C1 segment of cervical spinal cord (tissue), 14 donors: ENCODE measurements around the gene CACNA2D4.
A peak's percentile ranks its signal among the peaks of the same experiment; 100 is the strongest.

Experiments
- DNase-seq, 14 donors: peaks; one replicate each; lab custom pipeline; 2025; lab: John Stamatoyannopoulos, UW

Gene CACNA2D4

DNA sequence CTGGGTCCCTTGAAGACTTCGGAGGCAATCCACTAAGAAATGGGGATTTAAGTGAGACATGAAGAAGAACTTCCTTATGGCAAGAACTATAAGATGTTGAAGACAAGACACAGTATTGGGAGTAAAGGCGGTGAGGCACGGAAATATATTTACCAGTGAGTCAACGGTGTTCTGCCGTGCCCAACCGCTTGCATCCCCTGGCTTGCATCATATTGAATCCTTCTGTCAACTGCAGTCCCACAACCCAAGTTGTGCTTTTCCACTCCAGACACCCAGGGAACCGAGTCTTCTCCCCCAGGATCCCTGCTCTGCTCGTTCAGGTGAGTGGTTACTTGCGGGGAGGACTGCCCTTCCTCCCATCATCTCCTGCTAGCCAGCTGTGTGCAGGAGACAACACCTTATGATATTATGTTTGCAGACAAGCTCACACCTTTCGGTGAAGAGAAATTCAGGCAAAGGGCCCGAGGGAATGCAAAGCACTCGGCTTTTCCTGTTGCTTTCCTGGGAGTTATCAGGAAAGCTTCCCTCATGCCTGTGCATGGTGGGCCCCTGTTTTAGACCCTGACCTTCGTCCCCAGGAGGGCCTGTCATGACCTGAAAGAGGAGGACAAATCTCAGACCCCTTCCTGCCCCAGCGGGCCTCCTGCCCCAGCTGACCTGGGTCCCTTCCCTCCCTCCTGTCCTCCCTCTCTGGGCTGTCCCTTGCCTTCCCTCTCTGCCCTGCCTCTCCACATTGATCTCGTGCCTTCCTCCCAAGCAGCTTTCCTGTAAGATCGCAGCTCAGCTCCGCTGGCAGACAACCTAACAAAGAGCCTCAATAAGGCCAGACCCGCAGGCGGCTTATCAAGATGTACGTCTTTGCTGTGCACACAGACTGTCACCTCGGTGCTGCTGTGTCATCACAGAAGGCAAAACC, 102.4 kb downstream of the CACNA2D4 start:
- no peak for DNase-seq

DNA sequence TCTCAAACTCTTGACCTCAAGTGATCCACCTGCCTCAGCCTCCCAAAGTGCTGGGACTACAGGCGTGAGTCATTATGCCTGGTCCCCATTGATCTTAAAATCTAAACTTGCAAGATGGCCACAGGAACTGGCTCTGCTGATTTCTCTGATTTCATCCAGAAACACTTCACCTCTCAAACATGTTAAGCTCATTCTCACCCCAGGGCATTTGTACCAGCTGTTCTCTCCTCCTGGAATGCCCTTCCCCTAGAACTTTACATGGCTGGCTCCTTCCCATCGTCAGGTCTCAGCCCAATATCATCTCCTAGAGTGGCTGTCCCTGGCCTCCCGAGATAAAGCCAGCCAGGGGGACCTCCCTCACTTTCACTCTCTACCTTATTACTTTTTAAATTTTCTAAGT, 103.3 kb downstream of the CACNA2D4 start:
- no peak for DNase-seq

DNA sequence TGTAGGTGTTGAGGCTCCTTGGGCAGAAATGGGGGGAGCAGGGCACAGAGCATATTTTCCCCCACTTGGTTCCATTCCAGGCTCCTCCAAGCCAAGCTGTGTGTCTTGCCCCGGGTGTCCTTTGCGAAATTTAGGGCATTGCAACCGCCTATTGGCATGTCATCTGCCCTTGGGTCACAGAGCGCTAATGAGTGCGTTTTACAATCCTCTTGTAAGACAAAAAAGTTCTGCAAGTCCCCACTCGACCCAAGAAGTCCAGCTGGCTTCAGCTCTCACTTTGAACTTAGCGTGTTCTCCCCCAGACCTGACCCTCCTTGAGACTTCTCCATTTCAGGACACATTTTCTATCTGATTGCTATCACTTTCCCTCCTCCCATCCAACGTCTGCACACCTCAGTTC, 104.2 kb downstream of the CACNA2D4 start:
- no peak for DNase-seq

DNA sequence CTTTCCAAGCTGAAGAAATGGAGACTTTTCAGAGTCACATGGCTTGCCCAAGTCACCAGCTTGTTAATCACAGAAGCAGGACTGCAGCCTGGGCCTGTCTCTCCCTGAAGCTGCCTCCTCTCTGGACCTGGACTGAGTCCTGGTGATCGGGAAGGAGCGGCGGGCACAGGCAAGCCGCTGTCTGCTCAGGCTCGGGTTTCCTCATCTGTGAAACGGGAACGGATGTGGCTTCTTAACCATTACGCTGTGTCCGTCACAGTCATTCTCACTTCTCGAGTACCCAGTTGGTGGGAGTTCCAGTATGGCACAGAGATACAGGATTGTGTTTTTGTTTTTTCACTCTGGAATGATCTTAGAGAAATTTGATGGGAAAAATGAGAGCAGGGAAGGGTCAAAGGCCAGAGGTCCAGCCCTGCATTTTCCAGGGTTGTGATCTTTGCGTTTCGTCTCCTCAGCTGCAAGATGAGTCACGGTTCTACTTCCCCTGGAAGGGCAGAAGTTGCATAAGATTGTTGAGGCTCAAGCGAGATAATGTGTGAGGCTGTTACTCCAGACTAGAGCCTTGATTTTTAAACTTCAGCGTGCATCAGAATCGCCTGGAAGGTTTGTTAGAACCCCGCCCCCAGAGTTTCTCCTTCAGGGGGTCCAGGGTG, 105.7 kb downstream of the CACNA2D4 start:
- peak in 6 of 14 donors; percentile 15 to 59 (median 34) for DNase-seq

DNA sequence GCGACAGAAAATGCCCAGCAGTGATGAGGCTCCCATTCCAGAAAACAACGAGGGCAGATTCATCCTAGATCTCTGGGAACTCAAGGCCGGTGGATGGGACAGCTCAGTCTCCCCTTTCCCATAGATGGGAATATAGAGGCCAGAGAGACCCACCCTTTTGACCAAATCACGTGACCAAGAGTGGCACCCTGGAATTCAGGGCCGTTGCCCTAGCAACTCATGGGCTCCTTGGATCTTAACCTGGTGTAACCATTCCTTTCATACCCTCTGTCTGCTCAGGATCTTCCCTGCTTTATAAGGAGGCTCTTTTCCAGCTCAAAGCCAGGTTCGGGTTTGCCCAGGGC, 106.5 kb downstream of the CACNA2D4 start:
- DNase-seq, result no peak

DNA sequence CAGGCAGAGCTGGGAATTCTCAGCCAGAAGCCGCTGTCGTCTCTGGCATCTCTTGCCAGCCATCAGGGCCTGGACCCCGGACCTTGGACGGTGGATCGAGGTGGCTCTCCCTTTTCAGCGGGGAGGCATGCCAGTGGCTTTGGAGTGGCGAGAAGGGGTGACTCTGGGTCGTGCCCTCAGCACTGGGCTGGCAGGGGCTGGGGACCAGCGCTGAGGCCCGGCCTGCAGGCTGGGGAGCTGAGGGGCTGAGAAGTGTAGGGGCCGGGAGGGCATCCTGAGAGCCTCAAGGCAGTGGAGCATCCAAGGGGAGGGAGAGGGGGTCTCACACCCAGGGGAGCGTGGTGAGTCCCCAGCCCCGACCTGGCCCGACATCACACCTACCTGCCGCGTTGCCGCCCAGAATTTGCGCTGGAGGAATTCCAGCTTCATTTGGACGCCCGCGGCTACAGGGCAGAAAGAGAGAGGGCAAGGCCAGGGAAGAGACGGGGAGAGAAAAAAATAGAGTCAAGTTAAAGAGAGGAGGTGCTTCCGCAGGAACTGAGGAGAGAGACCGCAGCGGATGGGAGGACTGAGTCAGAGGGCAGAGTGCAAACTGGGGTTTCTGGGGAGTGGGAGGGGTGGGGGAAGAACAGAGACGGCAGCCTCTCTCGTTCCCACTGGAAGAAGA, 107.0 kb downstream of the CACNA2D4 start:
- DNase-seq, result no peak

DNA sequence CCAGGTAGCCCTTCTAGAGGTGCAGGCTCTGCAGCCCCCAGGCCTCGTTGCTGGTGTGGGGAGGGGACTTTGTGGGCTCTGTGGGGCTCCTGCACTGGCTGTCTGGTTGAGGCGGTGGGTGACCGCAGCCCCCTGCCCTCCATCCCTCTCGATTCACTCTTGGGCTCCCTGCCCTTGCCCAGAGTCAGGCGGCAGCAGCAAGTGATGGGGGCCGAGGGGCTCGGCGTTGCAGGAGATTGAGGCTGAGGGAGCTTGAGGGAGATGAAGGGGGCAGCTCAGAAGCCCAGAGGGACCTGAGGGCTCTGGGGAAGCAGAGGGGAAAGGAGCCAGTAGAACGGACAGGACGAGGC, 107.5 kb downstream of the CACNA2D4 start:
- no peak for DNase-seq

DNA sequence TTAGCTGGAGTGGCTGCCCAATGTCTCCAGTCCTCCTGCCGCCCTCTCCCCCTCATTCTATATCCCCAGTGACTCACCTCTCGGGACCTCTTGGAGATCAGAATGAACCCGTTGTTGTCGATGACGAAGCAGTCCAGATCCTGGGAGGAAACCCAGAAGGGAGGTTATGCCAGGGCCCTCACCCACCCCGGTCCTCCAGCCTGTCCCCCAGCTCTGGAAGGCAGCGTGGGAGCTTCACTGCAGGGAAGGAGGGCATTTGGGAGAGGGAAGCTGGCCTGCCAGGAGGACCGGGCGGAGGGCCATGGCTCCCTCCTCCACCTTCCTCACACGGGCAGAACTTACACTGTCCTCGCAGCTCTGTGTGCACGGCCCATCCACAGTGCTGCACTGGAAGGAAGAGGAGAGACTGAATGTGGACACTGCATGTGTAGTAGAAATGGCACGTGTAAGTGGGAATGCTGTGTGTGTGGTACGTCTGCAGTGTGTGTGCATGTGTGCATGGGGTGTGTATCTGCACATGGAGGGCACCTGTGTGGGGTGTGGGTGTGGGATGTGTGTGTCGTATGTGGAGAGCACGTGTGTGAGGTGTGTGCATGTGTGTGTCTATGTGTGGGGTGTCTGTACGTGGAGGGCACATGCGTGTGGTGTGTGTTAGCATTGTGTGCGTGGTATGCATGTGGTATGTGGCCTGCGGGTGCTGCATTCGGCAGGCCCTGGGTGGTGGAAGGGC, 108.1 kb downstream of the CACNA2D4 start:
- DNase-seq, result no peak

DNA sequence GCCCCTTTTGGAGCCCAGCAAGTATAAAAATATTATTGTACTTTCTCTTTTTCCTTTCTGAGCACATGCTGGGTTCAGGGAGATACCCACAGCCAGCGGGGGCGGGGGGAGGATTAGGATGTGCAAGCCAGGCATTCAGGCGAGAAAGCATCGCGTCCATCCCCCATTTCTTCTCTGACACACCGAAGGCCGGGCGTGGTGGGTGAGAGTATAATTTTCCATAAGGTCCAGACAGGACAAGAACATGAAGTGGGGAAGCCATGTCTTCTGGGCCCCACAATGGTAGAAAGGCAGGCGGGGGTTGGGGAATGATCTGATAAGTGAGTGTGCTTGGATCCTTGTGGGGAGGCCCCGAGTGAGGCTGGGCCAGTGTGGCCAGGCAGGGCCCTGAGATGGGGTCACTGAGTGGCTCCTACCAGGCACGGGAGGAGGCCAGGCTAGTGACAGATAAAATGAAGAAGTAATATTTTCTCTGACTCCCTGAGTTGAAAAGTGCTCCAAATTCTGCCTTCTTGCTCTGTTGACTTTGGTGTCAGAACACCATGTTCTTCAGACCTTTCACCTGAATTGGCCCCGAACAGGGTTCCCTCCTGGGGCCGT, 108.8 kb downstream of the CACNA2D4 start:
- DNase-seq, result no peak

DNA sequence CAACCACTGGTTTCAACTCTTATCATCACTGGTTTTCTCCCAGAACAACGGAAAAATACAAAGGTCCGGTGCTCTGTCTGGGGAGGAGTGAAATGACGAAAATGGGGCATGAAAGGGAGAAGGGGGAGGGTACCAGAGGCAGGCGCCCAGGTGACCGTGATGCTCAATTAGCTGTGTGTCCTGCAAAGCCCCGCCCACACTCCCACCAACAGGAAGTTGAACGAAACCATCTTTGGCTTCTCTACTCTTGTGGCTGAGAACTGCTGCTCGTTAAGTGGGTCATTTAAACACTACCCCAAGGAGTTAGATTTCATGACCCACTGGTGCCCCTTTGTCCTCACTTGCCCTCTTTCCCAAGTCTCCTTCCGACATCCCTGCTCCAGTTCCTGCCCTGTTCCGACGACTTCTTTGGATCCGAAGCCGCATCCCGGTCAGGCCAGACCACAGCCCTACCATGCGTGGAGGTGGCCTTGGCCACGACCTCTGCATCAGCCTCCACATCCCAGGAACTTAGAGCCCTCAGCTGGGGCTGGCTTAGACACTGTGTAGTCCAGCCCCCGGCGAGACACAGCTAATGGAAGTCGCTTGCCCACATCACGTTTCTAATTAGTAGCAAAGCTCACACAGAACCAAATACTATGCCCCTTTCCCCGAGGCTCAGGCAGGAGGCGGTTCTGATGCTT, 109.5 kb downstream of the CACNA2D4 start:
- DNase-seq, result no peak

DNA sequence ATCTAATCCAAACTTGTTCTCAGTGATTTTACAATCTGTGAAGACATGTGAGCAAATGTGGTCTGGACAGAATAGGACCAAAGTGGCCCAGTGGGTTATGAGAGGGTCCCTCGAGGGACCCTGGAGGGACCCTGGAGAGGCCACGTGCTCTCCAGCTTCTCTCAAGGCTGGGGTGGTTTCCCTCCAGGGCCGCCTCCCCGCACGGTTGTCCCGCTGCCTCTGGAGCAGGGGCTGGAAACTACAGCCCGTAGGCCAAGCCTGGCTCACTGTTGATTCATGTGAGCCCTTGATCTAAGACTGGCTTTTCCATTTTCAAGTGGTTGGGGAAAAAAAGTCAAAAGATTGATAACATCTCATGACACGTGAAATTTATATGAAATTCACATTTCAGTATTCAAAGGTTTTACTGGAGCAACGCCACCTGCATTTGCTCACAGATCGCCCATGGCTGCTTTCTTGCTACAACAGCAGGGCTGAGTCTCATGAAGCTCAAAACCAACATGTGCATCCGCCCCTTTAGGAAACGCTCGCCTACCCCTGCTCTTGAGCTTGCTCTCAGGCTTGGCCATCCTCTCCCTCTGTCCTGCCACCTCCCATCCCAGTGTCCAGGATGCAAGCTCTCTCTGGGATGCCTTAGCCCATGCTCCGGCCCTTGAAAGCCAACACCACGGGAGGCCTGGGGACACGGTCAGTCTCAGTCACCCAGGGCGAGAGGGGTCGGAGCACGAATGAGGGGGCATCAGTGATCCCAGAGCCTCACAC, 110.2 kb downstream of the CACNA2D4 start:
- no peak for DNase-seq

DNA sequence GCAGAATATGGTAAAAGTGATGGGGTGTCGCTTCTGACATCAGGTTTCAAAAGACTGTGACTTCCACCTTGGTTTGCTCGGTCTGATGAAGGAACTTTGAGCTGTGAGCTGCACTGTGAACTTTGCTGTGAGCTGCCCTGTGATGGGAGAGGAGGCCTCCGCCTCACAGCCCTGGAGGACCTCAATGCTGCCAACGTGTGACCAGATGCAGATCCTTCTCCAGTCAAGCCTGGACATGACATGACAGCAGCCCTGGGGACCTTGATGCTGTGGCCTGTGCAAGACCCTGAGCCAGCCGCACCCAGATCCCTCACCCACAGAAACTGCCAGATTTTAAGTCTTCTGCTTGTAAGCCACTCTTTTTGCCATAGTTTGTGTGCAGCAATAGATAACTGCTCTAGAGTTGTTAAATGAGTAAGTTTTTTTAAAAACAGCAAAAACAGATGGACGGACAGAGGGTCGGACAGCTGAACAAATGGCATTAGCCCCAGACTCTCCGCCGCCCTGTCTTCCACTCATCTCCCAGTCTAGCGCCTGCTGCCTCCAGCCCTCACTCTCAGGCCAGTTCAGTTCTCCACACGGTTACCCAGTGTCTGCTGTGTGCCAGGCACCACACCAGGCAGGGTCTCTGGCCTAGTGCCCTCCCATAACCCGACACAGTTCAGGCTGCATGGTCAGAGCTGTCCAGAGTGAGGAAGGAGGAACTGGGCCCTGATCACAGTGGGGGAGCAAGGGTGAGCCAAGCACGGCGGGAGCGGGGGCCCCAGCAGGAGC, 111.2 kb downstream of the CACNA2D4 start:
- no peak for DNase-seq

DNA sequence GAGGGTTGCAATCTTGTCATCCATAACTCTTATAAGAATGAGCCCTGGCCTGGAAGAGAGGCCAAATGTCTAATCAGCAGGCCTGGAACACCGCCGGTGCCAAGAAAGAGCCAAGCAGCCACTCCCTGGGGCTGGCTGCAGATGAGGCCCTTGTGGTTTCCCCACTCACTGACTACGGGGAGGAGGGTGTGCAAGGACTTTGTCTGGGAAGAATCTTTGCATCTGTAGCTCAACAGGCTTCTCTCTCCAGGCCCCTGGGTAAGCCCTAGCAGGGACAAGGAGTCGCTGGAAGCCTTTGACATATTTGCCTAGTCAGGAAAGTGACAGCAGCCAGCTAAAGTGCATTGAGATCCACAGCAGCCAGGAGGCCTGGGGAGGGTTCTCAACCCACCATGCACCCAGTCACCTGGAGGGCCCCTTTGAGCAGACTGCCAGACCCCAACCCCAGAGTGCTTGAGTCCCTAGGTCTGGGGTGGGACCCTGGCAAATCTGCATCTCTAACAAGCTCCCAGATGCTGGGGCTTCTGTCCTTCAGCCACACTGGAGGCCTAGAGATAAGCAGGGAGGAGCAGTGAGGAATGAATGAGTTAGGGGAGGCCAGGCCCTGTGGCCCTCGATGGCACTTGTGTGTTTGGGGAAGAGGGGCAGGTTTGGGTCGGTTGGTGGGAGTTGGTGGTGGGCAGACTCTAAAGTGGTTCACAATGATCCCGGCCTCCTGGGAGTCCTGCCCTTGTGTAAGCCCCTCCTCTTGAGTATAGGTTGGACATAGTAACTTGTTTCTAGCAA, 112.0 kb downstream of the CACNA2D4 start:
- no peak for DNase-seq

DNA sequence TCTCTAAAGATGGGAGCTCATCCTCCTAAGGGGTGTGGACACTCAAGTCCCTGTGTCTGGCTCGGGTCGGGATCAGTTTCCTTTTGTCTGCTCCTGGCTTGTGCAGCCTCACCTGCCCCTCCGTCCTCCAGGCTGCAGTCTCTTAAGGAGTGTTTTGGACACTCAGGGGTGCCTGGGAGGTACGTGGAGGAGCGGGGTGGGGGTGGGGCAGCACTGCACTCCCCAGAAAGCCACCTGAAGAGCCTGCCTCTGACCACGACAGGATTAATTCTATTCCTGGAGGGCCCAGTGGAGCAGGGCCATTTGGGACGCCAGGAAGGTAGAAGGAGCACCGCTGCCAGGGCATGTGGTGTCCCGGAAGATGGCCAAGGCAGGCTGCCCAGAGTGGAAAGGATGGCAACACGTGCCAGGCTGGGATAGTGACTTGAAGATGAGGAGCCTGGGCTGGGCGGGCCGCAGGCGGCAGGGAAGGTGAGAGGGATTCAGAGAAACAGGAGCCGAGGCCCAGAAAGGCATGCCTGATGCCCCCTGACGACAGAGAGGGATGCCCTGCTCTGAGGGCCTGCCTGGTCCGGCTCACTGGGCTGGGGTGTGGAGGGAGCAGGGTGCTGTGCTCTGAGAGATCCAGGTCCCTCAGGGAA, 112.9 kb downstream of the CACNA2D4 start:
- peak in 1 of 14 donors; percentile 87 for DNase-seq

DNA sequence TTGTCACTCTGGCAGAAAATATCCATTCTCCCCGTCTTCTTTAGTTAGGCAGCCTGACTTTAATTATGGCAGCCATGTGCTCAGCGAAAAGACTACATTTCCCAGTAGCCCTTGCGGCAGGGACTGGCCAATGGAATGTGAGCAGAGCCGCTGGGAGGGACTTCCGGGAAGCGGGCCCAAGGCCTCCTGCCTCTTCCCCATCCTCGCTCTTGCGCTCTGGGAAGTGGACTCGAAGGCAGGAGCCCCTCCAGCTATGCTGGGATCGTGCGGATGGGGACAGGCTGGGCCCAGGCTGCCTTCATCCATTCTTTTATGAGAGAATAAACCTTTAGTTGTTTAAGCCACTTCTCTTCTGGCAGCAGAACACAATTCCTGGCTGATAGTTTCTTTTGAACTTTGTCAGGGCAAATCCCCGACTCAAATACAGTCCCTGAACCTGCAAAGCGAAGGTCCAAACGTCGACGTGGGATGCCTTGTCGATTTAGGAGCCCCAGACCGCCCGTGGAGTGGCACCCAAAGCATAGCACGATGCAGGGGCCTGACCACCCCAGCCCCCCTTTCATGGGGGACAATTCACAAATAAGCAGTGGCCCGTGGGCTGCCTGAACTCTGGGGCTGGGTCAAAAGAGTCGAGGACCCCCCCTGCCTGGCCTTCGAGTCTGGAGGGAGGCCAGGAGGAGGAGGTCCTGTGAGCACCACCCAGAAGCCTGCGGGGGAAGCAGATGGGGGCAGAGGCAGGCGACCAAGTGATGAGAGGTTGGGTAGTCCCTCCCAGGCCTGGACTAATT, 113.7 kb downstream of the CACNA2D4 start:
- DNase-seq, result peak in 12 of 14 donors; percentile 46 to 83 (median 74)

DNA sequence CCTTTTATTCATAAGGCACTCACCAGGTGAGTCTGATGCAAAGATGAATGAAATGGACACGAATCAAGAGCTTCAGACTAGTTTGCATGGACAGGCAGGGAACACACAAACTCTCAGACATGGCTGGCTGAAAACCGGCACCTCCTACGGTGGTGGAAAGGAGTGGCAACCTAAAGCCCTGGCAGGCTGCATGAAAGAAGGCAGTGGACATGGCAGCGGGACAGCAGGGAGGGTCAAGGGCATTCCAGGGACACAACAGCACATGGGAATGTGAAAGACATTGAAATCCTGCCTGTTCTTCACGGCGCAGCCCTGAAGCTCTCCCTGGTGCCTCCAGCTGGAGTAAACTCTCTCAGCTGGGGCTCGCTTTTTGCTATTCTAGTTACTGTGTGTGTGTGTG, 114.7 kb downstream of the CACNA2D4 start:
- DNase-seq, result no peak

DNA sequence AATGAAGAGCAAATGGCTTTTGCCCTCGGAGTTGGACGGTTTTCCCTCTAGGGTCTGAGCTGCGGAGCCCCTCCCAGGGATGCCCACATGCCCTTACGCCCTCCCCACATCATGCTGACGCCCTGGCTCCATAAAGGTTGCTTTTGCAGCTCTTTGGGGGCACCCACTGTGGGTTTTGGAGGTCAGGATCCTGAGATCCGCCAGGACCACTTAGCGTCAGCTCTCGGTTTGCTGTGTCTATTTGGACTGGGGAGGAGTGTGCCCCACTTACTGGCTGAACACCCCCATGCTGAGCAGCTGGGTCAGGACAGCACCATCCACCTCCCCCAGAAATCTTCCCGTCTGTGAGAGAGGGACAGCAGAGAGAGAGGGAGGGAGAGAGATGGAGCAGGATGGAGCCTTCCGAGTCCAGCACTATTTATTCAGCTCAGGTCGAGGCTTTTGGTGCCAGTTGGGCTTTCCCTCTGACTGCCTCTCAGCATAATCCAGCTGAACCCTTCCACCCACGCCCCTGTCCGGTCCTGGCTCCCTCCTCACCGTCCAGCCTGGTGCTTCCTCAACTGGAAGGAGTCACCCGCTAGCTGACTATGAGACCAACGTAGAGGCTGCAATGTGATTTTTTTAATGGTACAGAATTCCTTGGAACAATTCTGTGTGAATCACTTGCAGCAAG, 117.0 kb downstream of the CACNA2D4 start:
- DNase-seq, result no peak
